GM03348 (cell line): ENCODE measurements around the gene PBX1.
"Not testable (repeated sequence)": the region's sequence is repeated elsewhere in the genome, so short reads cannot be mapped to it uniquely, and the experiment has no call there.

Experiments used
- DNase-seq: peaks from one replicate; pipeline ENCODE4 v3.0.0; 2012; ENCODE audit warnings: low spot score

Gene PBX1

DNA sequence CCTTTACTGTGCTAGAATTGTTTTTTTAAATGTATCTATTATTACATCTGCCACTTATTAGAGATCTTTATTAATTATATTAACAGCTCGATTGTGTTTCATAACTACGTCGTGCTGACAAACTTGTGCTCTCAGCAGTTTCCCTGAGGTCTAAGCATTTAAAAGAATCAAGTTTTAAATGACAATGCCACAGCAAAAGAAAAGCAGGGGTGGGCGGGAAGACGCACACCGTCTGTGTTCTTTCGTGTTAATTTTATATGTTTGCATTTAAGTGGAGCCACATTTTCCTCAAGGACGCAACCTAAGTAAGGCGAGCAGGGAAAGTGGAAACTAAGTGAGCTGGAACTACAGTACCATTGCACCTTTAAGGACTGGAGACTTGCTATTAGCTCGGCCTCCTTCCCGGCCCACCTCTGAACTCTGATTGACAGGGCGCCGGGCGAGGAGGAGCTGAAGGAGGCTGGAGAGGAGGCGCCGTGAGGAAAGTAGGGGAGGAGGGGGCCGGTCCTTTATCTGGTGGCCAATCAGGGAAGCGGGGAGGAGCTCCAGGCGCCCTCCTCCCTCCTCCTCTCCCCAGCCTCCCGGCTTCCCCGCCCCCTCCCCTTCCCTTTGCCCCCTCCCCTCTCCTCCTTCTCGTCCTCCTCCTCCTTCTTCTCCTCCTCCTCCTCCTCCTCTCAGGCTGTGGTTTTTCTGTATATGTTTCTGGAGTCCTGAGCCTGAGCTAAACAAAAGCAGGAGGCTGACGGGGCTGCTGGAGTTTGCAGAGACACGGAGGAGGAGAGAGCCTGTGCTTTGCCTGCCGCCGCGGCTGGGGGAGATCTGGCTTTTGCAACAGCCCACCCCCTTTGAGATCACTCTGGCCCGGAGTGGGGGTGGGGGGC, at the start of gene PBX1:
TSS of gene PBX1 (plus strand) at position 724 of the 881 bp plus-strand sequence.
- peak; percentile 99 for DNase-seq

DNA sequence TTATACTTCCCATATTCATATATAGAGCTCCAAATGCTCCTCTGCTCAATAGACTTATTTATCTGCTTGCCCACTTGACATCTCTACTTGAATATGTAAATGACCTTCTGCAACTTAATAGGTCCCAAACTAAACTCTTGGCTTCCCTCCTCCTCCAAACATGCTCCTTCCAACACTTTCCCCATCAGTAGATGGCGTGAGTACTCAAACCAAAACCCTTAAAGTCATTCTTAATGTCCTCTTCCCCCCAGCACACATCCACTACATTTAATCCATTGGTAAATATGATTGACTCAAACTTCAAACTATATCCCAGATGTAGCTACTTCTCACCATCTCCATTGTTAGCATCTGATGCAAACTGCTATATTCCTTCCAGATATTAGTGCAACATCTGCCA, 48.5 kb upstream of the PBX1 start:
- DNase-seq = peak; percentile 14

DNA sequence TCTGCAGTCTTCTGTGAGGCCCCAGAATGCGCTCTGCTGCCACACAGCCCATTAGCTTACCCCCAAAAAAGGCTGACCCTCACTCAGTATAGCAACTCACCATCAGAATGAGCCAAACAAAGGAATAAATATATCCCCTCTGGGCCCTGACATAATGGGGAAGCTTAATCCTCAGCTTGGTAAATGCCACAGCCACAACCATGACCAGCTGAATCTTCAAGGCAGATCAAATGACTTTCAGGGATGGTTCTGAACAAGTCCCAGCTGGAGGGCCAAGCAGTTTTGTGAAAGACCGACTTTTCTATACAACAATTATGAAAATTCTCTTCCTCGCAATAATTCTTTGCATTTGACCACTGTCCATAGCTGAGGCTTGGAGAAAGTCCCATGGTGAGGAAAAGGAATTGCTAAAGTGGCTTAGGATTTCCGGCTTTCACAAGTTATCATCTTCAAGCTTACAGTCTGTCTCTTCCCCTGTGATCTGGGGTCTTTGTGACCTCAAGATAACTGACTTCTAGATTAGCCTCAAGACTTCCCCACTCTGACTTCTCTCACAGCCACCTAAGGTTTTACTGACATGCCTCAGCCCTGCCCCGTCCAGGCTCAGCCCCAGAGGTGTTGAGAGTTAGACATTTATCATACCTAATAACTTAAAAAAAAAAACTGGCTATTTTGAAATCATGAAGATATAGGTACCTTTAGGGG, 47.8 kb upstream of the PBX1 start:
- DNase-seq = no peak

DNA sequence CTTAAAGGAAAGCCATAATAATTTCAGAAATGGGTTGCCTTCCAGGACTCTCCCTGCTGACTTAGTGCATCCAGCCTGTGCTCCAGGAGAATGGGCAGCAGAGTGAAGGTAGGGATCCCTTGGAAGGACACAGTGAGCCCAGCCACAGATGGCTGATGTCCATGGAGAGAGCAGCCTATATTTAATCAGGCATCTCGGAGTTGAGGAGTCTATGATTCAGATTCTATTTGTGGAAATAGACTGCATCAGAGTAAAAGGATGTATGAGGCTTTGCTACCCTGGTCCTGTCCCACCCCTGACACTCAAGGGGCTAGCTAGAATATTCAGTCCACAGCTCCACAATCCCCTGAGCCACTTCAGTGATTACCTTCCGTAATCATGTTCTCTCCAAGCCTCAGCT, 43.8 kb upstream of the PBX1 start:
- no peak for DNase-seq

DNA sequence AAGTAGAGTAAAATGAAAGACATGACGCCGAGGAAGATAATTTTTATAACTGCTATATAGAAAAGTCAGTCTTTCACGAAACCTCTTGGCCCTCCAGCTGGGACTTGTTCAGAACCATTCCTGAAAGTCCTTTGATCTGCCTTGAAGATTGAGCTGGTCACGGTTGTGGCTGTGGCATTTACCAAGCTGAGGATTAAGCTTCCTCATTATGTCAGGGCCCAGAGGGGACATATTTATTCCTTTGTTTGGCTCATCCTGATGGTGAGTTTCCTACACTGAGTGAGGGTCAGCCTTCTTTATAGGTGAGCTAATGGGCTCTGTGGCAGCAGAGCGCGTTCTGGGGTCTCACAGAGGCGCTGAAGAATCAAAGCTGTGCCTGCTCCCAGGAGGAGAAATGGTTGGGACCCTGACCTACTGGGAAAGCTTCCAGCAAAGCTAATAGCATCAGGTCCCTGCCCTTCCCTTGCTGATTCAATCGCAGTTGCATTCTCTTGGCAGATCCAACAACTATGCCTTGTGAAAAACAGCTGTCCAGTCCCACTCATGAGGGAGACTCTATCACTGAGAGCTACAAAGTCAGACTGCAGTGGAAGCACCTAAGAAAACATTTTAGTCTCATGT, 43.2 kb upstream of the PBX1 start:
- DNase-seq = peak; percentile 25

DNA sequence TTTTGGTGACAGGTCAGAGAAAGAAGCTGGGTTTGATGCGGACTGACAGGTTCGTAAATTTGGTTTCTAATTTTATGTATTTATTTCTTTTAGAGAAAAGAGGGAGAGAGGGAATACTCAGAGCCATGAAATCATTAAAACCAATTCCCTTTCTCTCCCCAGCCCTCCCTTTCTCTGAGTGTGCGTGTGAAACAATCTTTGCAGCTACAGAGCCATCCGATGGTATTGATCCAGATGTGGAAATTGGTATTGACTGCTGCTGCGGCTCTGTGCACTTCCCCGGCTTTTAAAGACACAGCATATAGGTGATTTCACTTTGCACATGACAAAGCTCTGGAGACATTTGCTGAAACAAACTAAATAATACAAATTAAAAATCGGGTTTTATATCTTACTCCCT, 42.4 kb upstream of the PBX1 start:
- DNase-seq = no peak

DNA sequence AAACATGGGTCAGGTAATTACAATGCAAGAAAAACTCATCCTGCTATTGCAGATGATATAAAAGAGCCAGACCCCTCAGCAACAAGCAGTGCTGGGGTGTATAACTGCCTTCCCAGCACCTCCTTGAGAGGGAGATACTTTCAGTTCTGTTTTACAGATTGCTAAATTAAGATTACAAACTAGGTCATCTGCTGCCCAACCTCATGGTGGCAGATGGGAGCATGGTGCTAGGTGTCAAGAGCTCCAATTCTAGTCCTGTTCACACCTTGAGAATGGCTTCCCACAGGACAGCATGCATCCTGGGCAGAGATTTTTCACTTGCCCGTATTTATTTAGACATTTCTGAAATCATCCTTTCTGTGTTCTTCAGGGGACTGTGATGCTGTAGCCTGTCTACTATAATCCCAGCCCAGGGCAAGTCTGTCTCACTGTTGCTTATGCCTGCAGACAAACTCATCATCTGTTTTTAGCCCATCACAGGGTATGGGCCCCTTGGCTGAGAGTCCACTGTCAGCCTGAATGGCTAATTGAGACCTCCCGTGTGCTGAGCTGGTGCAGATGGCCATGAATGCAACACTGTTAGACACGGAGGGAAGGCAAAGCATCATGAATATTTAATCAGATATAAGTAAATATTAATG, 40.2 kb upstream of the PBX1 start:
- no peak for DNase-seq

DNA sequence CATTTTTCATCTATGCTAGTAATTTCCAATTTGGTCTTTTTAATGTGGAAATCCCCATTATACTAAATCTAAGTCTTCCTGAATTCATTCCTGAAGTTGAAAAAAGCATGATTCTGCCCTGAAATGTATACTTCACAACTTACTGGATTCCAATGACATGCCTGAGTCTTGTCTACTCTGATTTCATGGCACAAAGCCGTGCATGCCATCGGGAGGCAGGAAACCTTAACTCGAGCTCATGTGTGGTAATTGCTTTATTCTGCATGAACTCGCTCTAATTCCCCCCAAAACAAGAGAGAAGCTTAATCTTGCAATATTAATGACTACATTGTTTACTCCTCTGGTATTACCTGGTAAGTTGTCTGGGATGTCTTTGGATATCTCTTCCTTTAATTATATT, 39.6 kb upstream of the PBX1 start:
- DNase-seq = no peak

DNA sequence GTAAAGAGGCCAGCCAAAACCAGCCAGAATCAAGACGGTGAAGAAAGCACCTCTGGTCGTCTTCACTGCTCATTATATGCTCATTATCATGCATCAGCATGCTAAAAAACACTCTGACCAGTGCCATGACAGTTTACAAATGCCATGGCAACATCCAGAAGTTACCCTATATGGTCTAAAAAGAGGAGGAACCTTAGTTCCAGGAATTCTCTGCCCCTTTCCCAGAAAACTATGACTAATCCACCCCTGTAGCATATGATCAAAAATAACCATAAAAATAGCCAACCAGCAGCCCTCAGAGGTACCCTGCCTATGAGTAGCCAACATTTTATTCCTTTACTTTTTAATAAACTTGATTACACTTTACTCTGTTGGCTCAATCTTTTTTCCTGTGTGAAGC, 34.2 kb upstream of the PBX1 start:
- peak; percentile 26 for DNase-seq

DNA sequence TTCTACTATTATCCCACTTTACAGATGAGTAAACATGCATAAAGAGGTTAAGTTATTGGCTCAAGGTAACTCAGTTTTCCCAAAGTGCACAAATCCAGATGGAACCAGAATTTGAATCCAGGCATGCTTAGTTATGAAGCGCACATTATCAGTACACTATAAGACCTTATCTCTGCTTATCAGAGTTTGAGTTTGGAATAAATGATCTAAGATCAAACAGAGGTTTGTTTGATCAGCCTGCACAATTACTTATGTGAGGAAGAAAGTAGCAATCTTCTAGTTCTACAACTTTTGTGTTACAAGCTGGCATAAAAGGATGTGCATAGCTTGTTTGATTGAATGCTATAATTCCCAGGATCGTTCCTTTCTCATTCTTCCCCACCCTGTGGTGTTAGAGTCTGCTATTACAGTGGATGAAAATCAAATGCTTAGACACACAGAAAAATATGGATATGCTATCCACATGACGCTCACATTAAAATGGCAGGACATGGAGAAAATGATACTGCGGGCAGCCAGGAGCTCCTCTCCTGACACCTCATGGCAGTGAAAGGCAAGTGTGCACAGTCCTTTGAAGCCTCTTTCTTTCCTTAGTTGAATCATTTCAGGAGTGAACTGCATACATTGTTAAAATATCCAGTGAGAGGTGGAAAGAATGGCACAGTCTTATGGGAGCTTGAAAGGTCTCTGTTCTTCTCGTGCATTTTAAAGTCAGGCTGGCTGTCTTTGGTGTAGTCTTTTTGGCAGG, 23.9 kb upstream of the PBX1 start:
- DNase-seq = no peak

DNA sequence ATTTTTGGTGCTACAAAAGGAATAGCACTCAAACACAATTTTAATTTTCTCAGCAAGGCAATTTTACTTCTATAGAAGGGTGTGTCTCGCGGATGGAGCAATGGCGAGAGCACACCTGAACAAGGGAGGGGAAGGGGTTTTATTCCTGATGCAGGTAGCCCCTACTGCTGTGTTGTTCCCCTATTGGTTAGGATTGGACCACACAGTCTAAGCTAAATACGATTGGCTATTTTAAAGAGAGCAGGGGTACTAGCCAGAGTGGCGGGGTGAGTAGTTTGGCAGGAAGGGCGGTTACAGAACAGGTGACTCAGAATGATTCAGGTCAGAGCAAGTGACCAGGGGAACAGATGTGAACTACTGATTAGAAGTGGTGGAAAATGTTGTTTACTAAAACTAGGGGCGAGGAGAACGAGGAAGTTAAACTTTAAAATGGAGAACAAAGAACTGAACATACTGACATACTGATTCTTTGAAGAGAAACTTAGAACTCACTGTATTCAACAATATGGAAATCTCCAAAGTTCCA, 6.5 kb upstream of the PBX1 start:
- not testable (repeated sequence) for DNase-seq

DNA sequence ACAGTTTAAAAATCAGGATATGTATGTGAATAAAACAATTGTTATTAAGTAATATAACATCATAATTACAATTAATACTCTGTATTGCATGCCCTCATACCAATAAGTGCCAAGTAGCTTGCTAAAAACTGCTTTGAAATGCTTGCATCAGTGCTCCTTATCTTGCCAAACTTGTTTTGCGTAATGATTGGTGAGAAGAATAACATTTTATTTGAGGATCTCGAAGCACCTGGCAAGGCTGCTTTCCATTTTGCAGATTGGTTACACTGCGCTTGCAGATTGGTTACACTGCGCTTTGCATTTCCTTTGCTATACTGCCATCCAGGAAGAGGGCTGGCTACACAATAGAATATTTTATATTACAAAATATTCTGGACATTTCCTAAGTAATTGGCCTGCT, 1.7 kb upstream of the PBX1 start:
- DNase-seq = no peak

DNA sequence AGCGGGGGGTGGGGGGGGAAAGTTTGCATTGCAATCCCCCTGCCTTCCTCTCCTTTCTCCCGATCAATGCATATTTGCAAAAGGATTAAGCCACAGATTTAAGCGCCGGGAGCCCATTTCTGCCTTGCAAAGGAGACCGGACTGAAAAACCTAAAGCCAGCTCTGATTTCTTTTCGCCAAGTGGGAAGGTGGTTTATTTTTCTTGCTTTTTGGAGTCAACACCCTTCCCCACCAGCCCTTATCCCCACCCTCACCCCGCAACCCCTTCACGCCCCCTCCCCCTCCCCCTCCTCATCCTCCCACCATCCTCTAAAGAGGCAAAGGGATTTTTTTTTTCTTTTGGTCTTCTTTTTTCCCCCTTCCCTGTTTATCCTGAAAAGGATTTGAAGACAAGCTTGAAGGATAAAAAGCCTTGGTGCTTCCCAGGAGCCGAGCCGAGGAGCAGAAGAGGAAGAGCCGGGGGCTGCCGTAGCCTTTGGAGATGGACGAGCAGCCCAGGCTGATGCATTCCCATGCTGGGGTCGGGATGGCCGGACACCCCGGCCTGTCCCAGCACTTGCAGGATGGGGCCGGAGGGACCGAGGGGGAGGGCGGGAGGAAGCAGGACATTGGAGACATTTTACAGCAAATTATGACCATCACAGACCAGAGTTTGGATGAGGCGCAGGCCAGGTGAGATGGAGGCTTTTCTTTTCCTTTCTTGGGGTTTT, 513 bp downstream of the PBX1 start:
- DNase-seq = peak; percentile 39

DNA sequence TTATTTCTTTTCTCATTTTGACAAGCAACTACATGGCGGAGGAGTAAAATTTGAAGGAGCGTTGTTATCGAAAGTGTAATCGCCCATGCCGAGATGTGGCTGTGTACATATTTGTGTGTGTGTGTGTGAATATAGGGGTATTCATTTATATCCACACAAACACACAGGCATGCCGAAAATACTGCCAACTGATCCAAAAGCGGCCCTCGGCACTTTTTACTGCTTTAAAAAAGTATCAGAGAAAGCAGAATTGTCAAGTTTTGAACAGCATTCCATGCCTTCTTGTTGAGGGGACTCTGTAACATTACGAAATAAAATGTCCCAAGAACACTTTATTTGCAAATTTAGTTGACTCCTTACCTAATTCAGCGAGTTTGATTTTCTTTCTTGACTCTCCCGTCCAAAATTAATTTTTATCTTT, 1.1 kb downstream of the PBX1 start:
- no peak for DNase-seq

DNA sequence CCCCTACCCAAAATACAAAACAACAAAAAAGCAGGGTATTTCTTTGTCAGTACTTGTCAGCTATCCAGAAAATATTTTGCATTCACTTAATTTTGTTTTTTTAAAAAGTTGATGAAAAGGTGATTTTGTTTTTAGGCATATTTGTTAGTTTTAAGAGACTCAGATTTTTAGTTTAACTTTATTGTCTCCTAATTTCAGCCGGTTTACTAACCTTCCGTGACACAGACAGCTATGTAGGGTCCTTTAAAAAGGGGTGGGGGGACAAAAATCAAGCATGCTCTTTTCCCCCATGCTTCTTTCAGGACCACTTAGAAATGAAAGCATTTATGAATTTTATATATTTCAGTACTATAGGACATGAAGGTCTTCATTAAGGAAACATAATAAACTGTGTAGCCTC, 1.6 kb downstream of the PBX1 start:
- no peak for DNase-seq

DNA sequence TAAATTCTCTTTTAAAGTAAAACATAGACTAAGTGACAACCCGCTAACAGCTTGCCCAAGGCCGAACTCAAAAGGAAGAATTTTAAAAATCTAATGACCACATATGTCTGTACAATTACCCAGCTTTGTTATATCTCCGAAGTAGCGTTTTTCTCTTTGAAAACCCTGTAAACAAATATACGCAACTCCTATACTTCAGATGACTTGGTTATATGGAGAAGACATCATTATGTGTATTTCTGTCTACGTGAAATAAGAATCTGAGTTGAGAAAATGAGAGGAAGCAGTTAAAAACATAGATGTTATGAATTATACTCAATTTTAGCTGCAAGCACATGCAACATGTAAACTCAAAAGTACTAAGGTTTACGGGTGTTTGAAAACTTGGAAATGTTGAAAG, 2.0 kb downstream of the PBX1 start:
- no peak for DNase-seq

DNA sequence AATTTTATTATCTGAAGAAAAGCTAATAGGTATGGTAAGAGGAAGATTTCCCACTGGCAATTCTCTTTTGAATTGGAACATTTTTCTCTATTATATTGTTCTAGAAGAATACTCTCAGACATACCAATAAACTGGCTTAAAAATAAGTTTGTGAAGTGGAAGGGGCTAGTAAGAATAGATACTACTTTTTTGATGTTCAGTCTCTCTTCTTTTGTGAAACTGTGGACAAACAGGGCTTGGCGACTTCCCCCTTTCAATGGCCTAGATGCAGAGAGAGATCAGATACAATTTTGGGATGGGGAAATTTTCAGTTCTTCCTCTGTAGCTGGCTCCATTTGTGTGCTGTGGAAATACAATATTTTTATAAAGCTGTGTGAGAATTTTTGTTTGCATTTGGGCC, 2.5 kb downstream of the PBX1 start:
- DNase-seq = no peak

DNA sequence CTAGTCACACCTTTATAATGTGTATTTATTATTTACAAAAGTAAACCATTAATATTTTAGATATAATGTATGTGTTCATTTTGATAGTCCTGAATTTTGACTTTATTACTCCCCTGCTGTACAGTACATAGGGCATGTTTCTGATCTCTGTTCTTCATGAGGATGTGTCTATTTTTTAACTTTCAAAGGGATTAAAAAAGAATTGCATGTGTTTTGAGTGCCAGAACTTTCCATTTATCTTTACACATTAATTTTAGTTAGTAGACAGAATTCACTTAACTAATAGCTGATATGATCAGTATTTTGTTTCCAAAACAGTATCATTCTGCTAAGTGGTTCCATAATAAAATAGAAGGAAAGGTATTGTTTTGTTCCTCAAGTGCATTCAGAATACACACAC, 3.1 kb downstream of the PBX1 start:
- DNase-seq = no peak

DNA sequence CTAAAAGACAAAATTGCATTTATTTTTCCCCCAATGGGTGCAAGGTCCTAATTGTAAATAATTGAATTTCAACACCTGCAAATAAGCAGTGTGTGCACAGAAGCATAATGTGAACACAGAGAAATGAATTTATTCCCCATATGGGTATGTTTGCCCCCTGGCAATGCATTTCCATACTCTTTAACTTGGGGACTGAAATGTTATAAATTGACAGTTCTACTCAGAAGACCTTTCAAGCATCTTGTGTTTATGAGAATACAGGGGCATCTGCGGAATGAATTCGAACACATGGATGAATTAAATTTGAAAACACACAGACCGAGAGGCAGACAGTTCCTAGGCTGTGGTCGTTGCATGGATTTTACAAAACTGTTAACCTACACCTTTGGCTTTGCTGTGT, 3.5 kb downstream of the PBX1 start:
- DNase-seq = no peak

DNA sequence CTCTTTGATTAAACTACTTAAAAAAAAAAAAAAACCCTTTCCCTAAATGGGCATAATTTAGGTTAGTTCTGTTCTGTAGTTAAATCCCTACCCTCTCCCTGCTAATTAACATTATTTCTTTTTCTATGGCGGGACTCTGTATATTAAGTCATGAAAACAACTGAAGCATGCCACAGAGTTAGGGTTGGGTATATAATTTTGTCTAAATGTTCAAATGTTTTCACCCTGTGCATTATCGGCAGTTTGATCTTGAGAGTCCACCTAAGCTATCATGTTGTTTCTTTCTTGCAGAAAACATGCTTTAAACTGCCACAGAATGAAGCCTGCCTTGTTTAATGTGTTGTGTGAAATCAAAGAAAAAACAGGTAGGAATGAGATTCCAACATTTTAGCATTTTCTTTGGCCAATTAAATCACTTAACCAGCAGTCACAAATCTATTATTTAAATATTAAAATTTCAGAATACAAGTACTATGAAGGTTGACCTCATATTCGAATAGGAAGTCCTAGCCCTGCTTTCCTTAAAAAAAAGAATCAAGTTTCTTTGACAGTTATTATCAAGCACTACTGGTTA, 4.0 kb downstream of the PBX1 start:
- DNase-seq = no peak
